Astrocyte (in vitro differentiated cells and primary cell): ENCODE data around the gene EIF2B1. TPM values are rescaled to one million over a fixed set of nuclear protein-coding genes. Genes with fewer than 3 reads are reported as not detected.

Source experiments
- DNase-seq: peaks from one replicate; pipeline ENCODE4 v3.0.0-alpha.2; 2010; ENCODE audit warnings: low read depth
- FAIRE-seq: peaks from 2 replicates; lab custom pipeline; 2011; peaks lifted over from hg19 to GRCh38; lab: Jason Lieb, UNC
- H2AFZ ChIP-seq: 2 replicates; pipeline ENCODE4 v1.6.0; 2012; ENCODE audit warnings: low read depth, low read length, inconsistent platforms
- H3K27ac ChIP-seq: 2 replicates; pipeline ENCODE4 v1.5.1; 2011; ENCODE audit warnings: low read depth, low read length, inconsistent platforms
- H3K27me3 ChIP-seq: 2 replicates; pipeline ENCODE4 v1.6.0; 2011; ENCODE audit warnings: low read length, inconsistent platforms; ENCODE audit not compliant: insufficient read depth
- H3K36me3 ChIP-seq: 2 replicates; pipeline ENCODE4 v1.5.1; 2011; ENCODE audit warnings: low read length, inconsistent platforms; ENCODE audit not compliant: insufficient read depth
- H3K4me1 ChIP-seq: 2 replicates; pipeline ENCODE4 v1.5.1; 2011; ENCODE audit warnings: low read length, inconsistent platforms; ENCODE audit not compliant: insufficient read depth
- H3K4me2 ChIP-seq: 2 replicates; pipeline ENCODE4 v1.6.0; 2012; ENCODE audit warnings: low read length, inconsistent platforms
- H3K4me3 ChIP-seq: 2 replicates; pipeline ENCODE4 v1.5.1; 2011; ENCODE audit warnings: low read depth, mild to moderate bottlenecking, low read length, inconsistent platforms; ENCODE audit not compliant: insufficient read depth
- H3K79me2 ChIP-seq: 2 replicates; pipeline ENCODE4 v1.6.0; 2012; ENCODE audit warnings: mild to moderate bottlenecking, low read length, inconsistent platforms; ENCODE audit not compliant: insufficient read depth
- H3K9ac ChIP-seq: 2 replicates; pipeline ENCODE4 v1.6.0; 2012; ENCODE audit warnings: mild to moderate bottlenecking, low read length, inconsistent platforms
- H3K9me3 ChIP-seq: 2 replicates; pipeline ENCODE4 v1.5.1; 2012; ENCODE audit warnings: low read depth, mild to moderate bottlenecking, low read length, inconsistent platforms; ENCODE audit not compliant: insufficient read depth
- H4K20me1 ChIP-seq: 2 replicates; pipeline ENCODE4 v1.6.0; 2012; ENCODE audit warnings: low read length, inconsistent platforms; ENCODE audit not compliant: insufficient read depth
- H3K27ac Mint-ChIP-seq: one replicate; pipeline ENCODE4 v1.8.0; 2021; ENCODE audit warnings: mild to moderate bottlenecking, mixed read lengths; ENCODE audit not compliant: unreplicated experiment
- H3K27me3 Mint-ChIP-seq: one replicate; pipeline ENCODE4 v1.8.0; 2021; ENCODE audit warnings: low read depth, mixed read lengths; ENCODE audit not compliant: unreplicated experiment
- H3K36me3 Mint-ChIP-seq: one replicate; pipeline ENCODE4 v1.8.0; 2021; ENCODE audit warnings: low read depth, mixed read lengths; ENCODE audit not compliant: unreplicated experiment
- H3K4me1 Mint-ChIP-seq: one replicate; pipeline ENCODE4 v1.8.0; 2021; ENCODE audit warnings: low read depth, mixed read lengths; ENCODE audit not compliant: unreplicated experiment
- H3K4me3 Mint-ChIP-seq: one replicate; pipeline ENCODE4 v1.8.0; 2021; ENCODE audit warnings: mild to moderate bottlenecking, moderate library complexity, mixed read lengths; ENCODE audit not compliant: unreplicated experiment
- H3K9me3 Mint-ChIP-seq: one replicate; pipeline ENCODE4 v1.8.0; 2021; ENCODE audit warnings: mild to moderate bottlenecking, mixed read lengths; ENCODE audit not compliant: unreplicated experiment
- CTCF ChIP-seq: IDR thresholded peaks from 2 replicates; pipeline ENCODE4 v1.5.1; 2011; ENCODE audit warnings: low read depth, mild to moderate bottlenecking, inconsistent platforms, low read length, moderate library complexity; ENCODE audit not compliant: insufficient read depth
- EZH2 ChIP-seq: IDR thresholded peaks from 2 replicates; pipeline ENCODE4 v1.6.1; 2012; ENCODE audit warnings: mild to moderate bottlenecking, low read length, inconsistent platforms; ENCODE audit not compliant: insufficient read depth
- total RNA-seq: library from RNA; stranded (reverse); gene quantifications from 2 replicates; pipeline ENCODE4 v1.2.1, GENCODE V29; 2021

EIF2B1 gene
- total RNA-seq, 1 donor from 2014 or later = 49.3 TPM

- Histone ChIP-seq H4K20me1 (peaks cover 14% of the 10 kb centered on the region), H3K9me3 (no peaks in the 10 kb centered on the region), H3K27ac (no peak overlapping the region), H3K79me2 (no peaks in the 10 kb centered on the region), H3K4me1 (no peaks in the 10 kb centered on the region), H3K36me3 (peaks cover 76% of the 10 kb centered on the region), H3K9ac (no peak overlapping the region), H3K27me3 (no peaks in the 10 kb centered on the region), H3K4me3 (no peak overlapping the region), H3K4me2 (no peak overlapping the region), H2AFZ (no peak overlapping the region)
- FAIRE-seq (no peak), DNase-seq (no peak)
- H3K4me1 Mint-ChIP-seq = no peaks in the 10 kb centered on the region
- H3K9me3 Mint-ChIP-seq = no peaks in the 10 kb centered on the region
- peaks cover 23% of the 10 kb centered on the region for H3K36me3 Mint-ChIP-seq
- no peak overlapping the region for H3K27ac Mint-ChIP-seq
- TF ChIP-seq EZH2 = no peak
- TF ChIP-seq CTCF = no peak
- no peaks in the 10 kb centered on the region for H3K27me3 Mint-ChIP-seq
- no peak overlapping the region for H3K4me3 Mint-ChIP-seq
Observed at GRCh38 chr12:123617580-123617979, 15.9 kb downstream of the EIF2B1 start.

DNA sequence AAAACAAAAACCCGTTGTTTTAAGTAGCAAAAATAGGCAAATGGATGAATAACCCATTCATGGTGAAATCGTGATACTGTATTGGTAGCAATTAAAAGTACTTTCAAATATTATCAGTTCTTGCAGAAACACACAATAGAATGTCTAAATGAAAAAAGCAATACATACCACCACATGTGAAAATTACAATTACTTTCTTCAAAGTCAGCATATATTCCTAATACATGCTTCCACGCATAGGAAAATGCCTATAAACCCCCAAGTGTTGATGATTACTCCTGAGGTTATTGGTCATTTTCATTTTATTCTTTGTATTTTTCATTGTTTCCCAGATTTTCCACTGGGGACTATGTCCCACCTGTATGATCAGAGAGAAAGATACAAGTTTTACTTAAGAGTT, 16.3 kb downstream of the EIF2B1 start:
- H3K9me3 Mint-ChIP-seq = no peaks in the 10 kb centered on the region
- no peaks in the 10 kb centered on the region for H3K27me3 Mint-ChIP-seq
- Histone ChIP-seq H3K9ac (no peak overlapping the region), H4K20me1 (peaks cover 17% of the 10 kb centered on the region), H2AFZ (no peak overlapping the region), H3K79me2 (peaks cover 3% of the 10 kb centered on the region), H3K9me3 (no peaks in the 10 kb centered on the region), H3K27me3 (no peaks in the 10 kb centered on the region), H3K4me3 (no peak overlapping the region), H3K36me3 (peaks cover 75% of the 10 kb centered on the region), H3K4me2 (no peak overlapping the region), H3K4me1 (no peaks in the 10 kb centered on the region), H3K27ac (no peak overlapping the region)
- H3K4me1 Mint-ChIP-seq = no peaks in the 10 kb centered on the region
- H3K27ac Mint-ChIP-seq = no peak overlapping the region
- no peak for TF ChIP-seq CTCF
- no peak for TF ChIP-seq EZH2
- DNase-seq (no peak), FAIRE-seq (no peak)
- no peak overlapping the region for H3K4me3 Mint-ChIP-seq
- H3K36me3 Mint-ChIP-seq = peaks cover 23% of the 10 kb centered on the region

DNA sequence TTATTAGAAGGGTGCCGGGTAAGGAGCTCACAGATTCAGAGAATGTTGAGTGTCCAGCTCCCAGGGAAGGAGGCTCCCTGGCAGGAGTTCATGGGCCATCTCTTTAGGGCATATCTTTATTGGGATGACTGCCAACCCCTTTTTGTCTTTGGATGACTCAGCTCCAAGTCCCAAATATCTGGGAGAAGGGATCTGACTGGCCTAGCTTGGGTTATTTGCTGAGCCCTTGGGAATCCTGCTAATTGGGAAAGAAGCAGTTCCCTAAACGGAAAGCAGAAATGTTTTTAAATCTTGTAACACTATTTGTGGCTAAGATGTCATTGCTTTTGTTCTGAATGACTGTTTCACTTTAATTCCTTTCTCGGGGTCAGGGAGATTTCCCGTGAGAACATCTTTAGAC, 19.0 kb downstream of the EIF2B1 start:
- H3K4me2 ChIP-seq = no peak overlapping the region
- H3K36me3 ChIP-seq = peaks cover 71% of the 10 kb centered on the region
- Mint-ChIP-seq H3K36me3 (peaks cover 17% of the 10 kb centered on the region), H3K27me3 (no peaks in the 10 kb centered on the region), H3K4me3 (no peak overlapping the region), H3K4me1 (no peaks in the 10 kb centered on the region), H3K27ac (no peak overlapping the region), H3K9me3 (no peaks in the 10 kb centered on the region)
- no peak overlapping the region for H2AFZ ChIP-seq
- peaks cover 12% of the 10 kb centered on the region for H3K79me2 ChIP-seq
- H3K9me3 ChIP-seq = no peaks in the 10 kb centered on the region
- TF ChIP-seq CTCF (no peak), EZH2 (no peak)
- H4K20me1 ChIP-seq = peaks cover 19% of the 10 kb centered on the region
- DNase-seq (no peak), FAIRE-seq (no peak)
- H3K27me3 ChIP-seq = no peaks in the 10 kb centered on the region
- no peaks in the 10 kb centered on the region for H3K4me1 ChIP-seq
- H3K27ac ChIP-seq = no peak overlapping the region
- H3K9ac ChIP-seq = no peak overlapping the region
- H3K4me3 ChIP-seq = no peak overlapping the region
